T-helper 2 cell (primary cell): Measurements from ENCODE around the gene GPR171.

ENCODE experiments used
- DNase-seq, 5 experiments: peaks; one replicate each; pipeline versions ENCODE4 v3.0.0 to v3.0.0-alpha.2; 2012 to 2022

The GPR171 gene

GRCh38 chr3:151213151-151213550 lies 10.1 kb upstream of the GPR171 start:
- no peak for DNase-seq

GRCh38 chr3:151210676-151211381 lies 7.8 kb upstream of the GPR171 start:
- DNase-seq: peak in 1 of 5 experiments; percentile 68

GRCh38 chr3:151209654-151210053 lies 6.6 kb upstream of the GPR171 start:
- DNase-seq: peak in 2 of 5 experiments; percentile 33 to 94

GRCh38 chr3:151206201-151206600 lies 3.2 kb upstream of the GPR171 start:
- DNase-seq: peak in 1 of 5 experiments; percentile 63

GRCh38 chr3:151205482-151205881 lies 2.5 kb upstream of the GPR171 start:
- no peak for DNase-seq

- peak in 1 of 5 experiments; percentile 78 for DNase-seq
Measured at GRCh38 chr3:151204530-151205402, 1.8 kb upstream of the GPR171 start.

GRCh38 chr3:151201051-151201730 lies 1.8 kb downstream of the GPR171 start:
- DNase-seq: peak in 2 of 5 experiments; percentile 29 to 72

GRCh38 chr3:151200586-151200985 lies 2.4 kb downstream of the GPR171 start:
- peak in 1 of 5 experiments; percentile 49 for DNase-seq

GRCh38 chr3:151199554-151200438 lies 3.2 kb downstream of the GPR171 start:
- DNase-seq: peak in 1 of 5 experiments; percentile 69

GRCh38 chr3:151198849-151199248 lies 4.2 kb downstream of the GPR171 start:
- no peak for DNase-seq

GRCh38 chr3:151197981-151198767 lies 4.8 kb downstream of the GPR171 start:
- no peak for DNase-seq

- DNase-seq: no peak
Measured at GRCh38 chr3:151197228-151197627, 5.8 kb downstream of the GPR171 start.

- DNase-seq: peak in 1 of 5 experiments; percentile 30
Measured at GRCh38 chr3:151196434-151196833, 6.6 kb downstream of the GPR171 start.

- no peak for DNase-seq
Measured at GRCh38 chr3:151195826-151196225, 7.2 kb downstream of the GPR171 start.

- DNase-seq: no peak
Measured at GRCh38 chr3:151192545-151192944, 10.5 kb downstream of the GPR171 start.

- DNase-seq: no peak
Measured at GRCh38 chr3:151191095-151191494, 11.9 kb downstream of the GPR171 start.

- peak in 1 of 5 experiments; percentile 94 for DNase-seq
Measured at GRCh38 chr3:151183265-151183671, 19.7 kb downstream of the GPR171 start.

- DNase-seq: no peak
Measured at GRCh38 chr3:151182349-151183079, 20.5 kb downstream of the GPR171 start.

- no peak for DNase-seq
Measured at GRCh38 chr3:151178208-151178845, 24.7 kb downstream of the GPR171 start.

- no peak for DNase-seq
Measured at GRCh38 chr3:151175952-151176351, 27.1 kb downstream of the GPR171 start.
